K562 (cell line): ENCODE data around the gene VMP1. TPM values are rescaled to one million over a fixed set of nuclear protein-coding genes. Genes with fewer than 3 reads are reported as not detected.
A peak's percentile ranks its signal among the peaks of the same experiment; 100 is the strongest.

Source experiments
- EWSR1 ChIP-seq: fragments of 450-650 bp; IDR thresholded peaks from 2 replicates; pipeline ENCODE4 v1.6.1; 2018; ENCODE audit warnings: borderline replicate concordance, mild to moderate bottlenecking, low read depth, moderate library complexity; ENCODE audit not compliant: partially characterized antibody
- KAT2B ChIP-seq: IDR thresholded peaks from one replicate; pipeline ENCODE4 v1.6.1; 2012; ENCODE audit warnings: low read depth, mild to moderate bottlenecking, control low read depth, inconsistent platforms, low read length, moderate library complexity
- MAZ ChIP-seq, 2 experiments: fragments of 450-650 bp in 1 of 2; sonication (generic) in 1 of 2; formaldehyde crosslinking; IDR thresholded peaks in 1 of 2; conservative IDR thresholded peaks in 1 of 2; 2 replicates each; pipeline versions ENCODE4 v1.4.0 to v1.5.0; 2020; ENCODE audit warnings: mild to moderate bottlenecking in 1 of 2, missing genetic modification reagents in 1 of 2
- MBD2 ChIP-seq: sonication (generic); IDR thresholded peaks from 2 replicates; pipeline ENCODE4 v1.6.1; 2016; ENCODE audit warnings: low read depth, borderline replicate concordance
- NEUROD1 ChIP-seq: fragments of 150-350 bp; IDR thresholded peaks from 2 replicates; pipeline ENCODE4 v1.6.1; 2014; ENCODE audit warnings: borderline replicate concordance, low read length, low read depth; ENCODE audit not compliant: partially characterized antibody
- RBM14 ChIP-seq: fragments of 200-400 bp; formaldehyde crosslinking; IDR thresholded peaks from 2 replicates; pipeline ENCODE4 v1.6.1; 2018; ENCODE audit warnings: low read depth, mild to moderate bottlenecking, low read length, moderate library complexity, borderline replicate concordance; ENCODE audit not compliant: insufficient read depth
- SP1 ChIP-seq: sonication (generic); formaldehyde crosslinking; IDR thresholded peaks from 2 replicates; pipeline ENCODE4 v1.8.1; 2022; ENCODE audit warnings: mild to moderate bottlenecking, missing genetic modification reagents
- ZEB2 ChIP-seq: fragments of 450-650 bp; IDR thresholded peaks from 2 replicates; pipeline ENCODE4 v1.6.1; 2016
- ZNF766 ChIP-seq: fragments of 200-800 bp; sonication (Bioruptor generic); conservative IDR thresholded peaks from 2 replicates; pipeline ENCODE4 v1.6.1; 2016; ENCODE audit warnings: missing genetic modification characterization, missing compliant biosample characterization
- polyA plus RNA-seq, 8 experiments: library from polyadenylated mRNA; depleted of rRNA in 4 of 8; stranded (reverse) in 5 of 8; unstranded in 3 of 8; fragments of >200 nt; fragmentation: Nextera tagmentation in 2 of 8; fragmentation: Illumina TruSeq in 1 of 8; extraction: Ambion mirVana in 2 of 8; extraction: Trizol in 1 of 8; gene quantifications; 2 replicates each; pipeline versions ENCODE4 v1.2.1 to v1.2.3, GENCODE V29; 2011 to 2014; ENCODE audit warnings: inconsistent platforms in 1 of 8, missing spikeins in 1 of 8
- total RNA-seq, 7 experiments: library from RNA; depleted of rRNA in 6 of 7; stranded (reverse); fragments of >200 nt in 6 of 7; fragmentation: Illumina TruSeq in 2 of 7; extraction: Trizol in 2 of 7; gene quantifications; 2 replicates each; pipeline versions ENCODE4 v1.2.1 to v1.2.3, GENCODE V29; 2011 to 2021; ENCODE audit warnings: low replicate concordance in 1 of 7
- TF ChIP-seq, protein P1 (sequence below): fragments of 450-650 bp; IDR thresholded peaks from 2 replicates; pipeline ENCODE4 v1.7.0; 2016; ENCODE audit warnings: borderline replicate concordance
- TF ChIP-seq, protein P2 (sequence below): sonication (generic); formaldehyde crosslinking; IDR thresholded peaks from 2 replicates; pipeline ENCODE4 v1.8.1; 2022; ENCODE audit warnings: missing genetic modification reagents
- TF ChIP-seq, protein P3 (sequence below): sonication (generic); formaldehyde crosslinking; IDR thresholded peaks from 2 replicates; pipeline ENCODE4 v1.8.0; 2023; ENCODE audit warnings: mild to moderate bottlenecking, missing genetic modification reagents
- TF ChIP-seq, protein P4 (sequence below): fragments of 450-650 bp; IDR thresholded peaks from 2 replicates; pipeline ENCODE4 v1.6.1; 2016; ENCODE audit warnings: low read depth, mild to moderate bottlenecking, moderate library complexity
- TF ChIP-seq, protein P5 (sequence below): IDR thresholded peaks from 2 replicates; pipeline ENCODE4 v1.6.1; 2016; ENCODE audit warnings: missing genetic modification characterization, missing compliant biosample characterization
- TF ChIP-seq, protein P6 (sequence below): sonication (generic); formaldehyde crosslinking; IDR thresholded peaks from 2 replicates; pipeline ENCODE4 v1.9.0; 2022; ENCODE audit warnings: mild to moderate bottlenecking, missing genetic modification reagents

VMP1 gene
- total and polyA plus RNA-seq, 9 of the 15 experiments (the other 6 are each of a cell fraction or from before 2014, with no cell fraction given), result 123 to 304 (median 151) TPM

DNA sequence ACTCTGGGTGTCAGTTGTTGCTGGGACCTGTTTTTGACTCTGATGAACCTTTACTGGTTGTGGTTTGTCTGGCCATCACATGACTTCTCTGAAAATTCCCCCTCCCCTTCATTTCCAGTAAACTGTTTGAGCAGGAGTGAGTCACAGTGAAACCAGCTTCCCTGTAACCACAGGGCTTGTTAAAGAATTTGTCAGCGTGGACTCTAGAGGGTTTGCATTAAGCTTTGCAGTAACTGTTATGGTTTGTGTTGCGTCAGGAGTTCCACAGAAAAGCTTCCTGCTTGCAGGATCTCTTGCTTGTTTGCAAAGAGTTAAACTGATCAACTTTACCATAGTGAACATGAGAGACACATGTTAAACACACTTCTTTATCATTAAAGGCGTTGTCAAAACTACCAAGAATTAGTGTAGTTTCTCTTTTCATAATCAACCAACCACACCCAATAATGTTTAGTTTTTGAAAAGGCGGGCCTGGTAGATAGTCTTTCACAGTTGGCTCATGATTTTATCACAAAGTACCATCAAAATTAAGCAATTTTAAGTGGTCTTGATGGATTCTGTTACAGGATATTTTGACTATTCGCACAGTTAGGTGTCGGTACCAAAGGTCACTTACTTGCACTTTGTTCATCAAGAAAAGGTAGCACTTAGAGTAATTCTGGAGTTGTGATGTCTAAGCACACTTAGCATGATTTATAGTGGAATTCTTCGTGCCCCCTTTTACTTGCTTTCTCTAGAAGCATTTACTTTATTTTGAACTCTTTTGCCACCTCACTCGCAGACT, 79.3 kb downstream of the VMP1 start (continued):
- TF ChIP-seq, protein P1, sequence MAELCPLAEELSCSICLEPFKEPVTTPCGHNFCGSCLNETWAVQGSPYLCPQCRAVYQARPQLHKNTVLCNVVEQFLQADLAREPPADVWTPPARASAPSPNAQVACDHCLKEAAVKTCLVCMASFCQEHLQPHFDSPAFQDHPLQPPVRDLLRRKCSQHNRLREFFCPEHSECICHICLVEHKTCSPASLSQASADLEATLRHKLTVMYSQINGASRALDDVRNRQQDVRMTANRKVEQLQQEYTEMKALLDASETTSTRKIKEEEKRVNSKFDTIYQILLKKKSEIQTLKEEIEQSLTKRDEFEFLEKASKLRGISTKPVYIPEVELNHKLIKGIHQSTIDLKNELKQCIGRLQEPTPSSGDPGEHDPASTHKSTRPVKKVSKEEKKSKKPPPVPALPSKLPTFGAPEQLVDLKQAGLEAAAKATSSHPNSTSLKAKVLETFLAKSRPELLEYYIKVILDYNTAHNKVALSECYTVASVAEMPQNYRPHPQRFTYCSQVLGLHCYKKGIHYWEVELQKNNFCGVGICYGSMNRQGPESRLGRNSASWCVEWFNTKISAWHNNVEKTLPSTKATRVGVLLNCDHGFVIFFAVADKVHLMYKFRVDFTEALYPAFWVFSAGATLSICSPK, result no peak
- TF ChIP-seq, protein P2, sequence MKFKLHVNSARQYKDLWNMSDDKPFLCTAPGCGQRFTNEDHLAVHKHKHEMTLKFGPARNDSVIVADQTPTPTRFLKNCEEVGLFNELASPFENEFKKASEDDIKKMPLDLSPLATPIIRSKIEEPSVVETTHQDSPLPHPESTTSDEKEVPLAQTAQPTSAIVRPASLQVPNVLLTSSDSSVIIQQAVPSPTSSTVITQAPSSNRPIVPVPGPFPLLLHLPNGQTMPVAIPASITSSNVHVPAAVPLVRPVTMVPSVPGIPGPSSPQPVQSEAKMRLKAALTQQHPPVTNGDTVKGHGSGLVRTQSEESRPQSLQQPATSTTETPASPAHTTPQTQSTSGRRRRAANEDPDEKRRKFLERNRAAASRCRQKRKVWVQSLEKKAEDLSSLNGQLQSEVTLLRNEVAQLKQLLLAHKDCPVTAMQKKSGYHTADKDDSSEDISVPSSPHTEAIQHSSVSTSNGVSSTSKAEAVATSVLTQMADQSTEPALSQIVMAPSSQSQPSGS (CRISPR knock-in tag), result no peak
- TF ChIP-seq, protein P3, sequence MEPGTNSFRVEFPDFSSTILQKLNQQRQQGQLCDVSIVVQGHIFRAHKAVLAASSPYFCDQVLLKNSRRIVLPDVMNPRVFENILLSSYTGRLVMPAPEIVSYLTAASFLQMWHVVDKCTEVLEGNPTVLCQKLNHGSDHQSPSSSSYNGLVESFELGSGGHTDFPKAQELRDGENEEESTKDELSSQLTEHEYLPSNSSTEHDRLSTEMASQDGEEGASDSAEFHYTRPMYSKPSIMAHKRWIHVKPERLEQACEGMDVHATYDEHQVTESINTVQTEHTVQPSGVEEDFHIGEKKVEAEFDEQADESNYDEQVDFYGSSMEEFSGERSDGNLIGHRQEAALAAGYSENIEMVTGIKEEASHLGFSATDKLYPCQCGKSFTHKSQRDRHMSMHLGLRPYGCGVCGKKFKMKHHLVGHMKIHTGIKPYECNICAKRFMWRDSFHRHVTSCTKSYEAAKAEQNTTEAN, result no peak
- TF ChIP-seq ZNF766, result peak; percentile 68; the same call in 1 of the 2 replicates
- peak; percentile 75 for TF ChIP-seq MBD2
- no peak for TF ChIP-seq KAT2B
- TF ChIP-seq, protein P4, sequence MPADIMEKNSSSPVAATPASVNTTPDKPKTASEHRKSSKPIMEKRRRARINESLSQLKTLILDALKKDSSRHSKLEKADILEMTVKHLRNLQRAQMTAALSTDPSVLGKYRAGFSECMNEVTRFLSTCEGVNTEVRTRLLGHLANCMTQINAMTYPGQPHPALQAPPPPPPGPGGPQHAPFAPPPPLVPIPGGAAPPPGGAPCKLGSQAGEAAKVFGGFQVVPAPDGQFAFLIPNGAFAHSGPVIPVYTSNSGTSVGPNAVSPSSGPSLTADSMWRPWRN, result no peak
- TF ChIP-seq MAZ (CRISPR knock-in tag; conservative IDR thresholded peaks at IDR 0.05 in 1 of 2, IDR thresholded peaks at IDR 0.05 in 1 of 2), result peak; percentile 82 to 96
- TF ChIP-seq ZEB2, result peak; percentile 68
- no peak for TF ChIP-seq EWSR1
- TF ChIP-seq, protein P5, sequence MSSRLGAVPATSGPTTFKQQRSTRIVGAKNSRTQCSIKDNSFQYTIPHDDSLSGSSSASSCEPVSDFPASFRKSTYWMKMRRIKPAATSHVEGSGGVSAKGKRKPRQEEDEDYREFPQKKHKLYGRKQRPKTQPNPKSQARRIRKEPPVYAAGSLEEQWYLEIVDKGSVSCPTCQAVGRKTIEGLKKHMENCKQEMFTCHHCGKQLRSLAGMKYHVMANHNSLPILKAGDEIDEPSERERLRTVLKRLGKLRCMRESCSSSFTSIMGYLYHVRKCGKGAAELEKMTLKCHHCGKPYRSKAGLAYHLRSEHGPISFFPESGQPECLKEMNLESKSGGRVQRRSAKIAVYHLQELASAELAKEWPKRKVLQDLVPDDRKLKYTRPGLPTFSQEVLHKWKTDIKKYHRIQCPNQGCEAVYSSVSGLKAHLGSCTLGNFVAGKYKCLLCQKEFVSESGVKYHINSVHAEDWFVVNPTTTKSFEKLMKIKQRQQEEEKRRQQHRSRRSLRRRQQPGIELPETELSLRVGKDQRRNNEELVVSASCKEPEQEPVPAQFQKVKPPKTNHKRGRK, result no peak
- peak; percentile 73 for TF ChIP-seq SP1 (CRISPR knock-in tag)
- TF ChIP-seq NEUROD1, result peak; percentile 79
- TF ChIP-seq, protein P6, sequence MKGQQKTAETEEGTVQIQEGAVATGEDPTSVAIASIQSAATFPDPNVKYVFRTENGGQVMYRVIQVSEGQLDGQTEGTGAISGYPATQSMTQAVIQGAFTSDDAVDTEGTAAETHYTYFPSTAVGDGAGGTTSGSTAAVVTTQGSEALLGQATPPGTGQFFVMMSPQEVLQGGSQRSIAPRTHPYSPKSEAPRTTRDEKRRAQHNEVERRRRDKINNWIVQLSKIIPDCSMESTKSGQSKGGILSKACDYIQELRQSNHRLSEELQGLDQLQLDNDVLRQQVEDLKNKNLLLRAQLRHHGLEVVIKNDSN (CRISPR knock-in tag), result peak; percentile 93
- no peak for TF ChIP-seq RBM14
